ENCODE results near the gene OBSCN. TPM values are rescaled to one million over a fixed set of nuclear protein-coding genes. Genes with fewer than 3 reads are reported as not detected.

Gene OBSCN
- total and polyA plus RNA-seq, 2 of the 4 experiments (the other 2 are of a cell fraction): 4.1 to 9.5 TPM

- Histone ChIP-seq H3K79me1 (ENCODE audit: low read depth in 1 of 2, low read length in 2 of 2) (no peaks in the 10 kb centered on the region), H3K9me3 (ENCODE audit: control insufficient read depth, insufficient read depth, low read length) (no peaks in the 10 kb centered on the region), H3K4me1 (ENCODE audit: control insufficient read depth, insufficient read depth, low read length) (no peaks in the 10 kb centered on the region), H3K27ac (ENCODE audit: insufficient read depth, low read length) (no peak overlapping the region), H3K56ac (ENCODE audit: extremely low read depth, insufficient read depth, low read length) (no peak overlapping the region), H3K4me3 (ENCODE audit: insufficient read depth, low read depth, low read length) (no peak overlapping the region), H3K23ac (ENCODE audit: low read depth, low read length) (no peak overlapping the region), H2BK120ac (ENCODE audit: low read depth, low read length) (no peak overlapping the region), H2AK5ac (ENCODE audit: low read depth, low read length) (no peak overlapping the region), H3K36me3 (ENCODE audit: control insufficient read depth, insufficient read depth, low read length) (no peaks in the 10 kb centered on the region), H2AFZ (replicated peaks; ENCODE audit: low read length, poor library complexity) (no peak overlapping the region), H2BK5ac (ENCODE audit: low read depth, low read length, poor library complexity, severe bottlenecking) (no peak overlapping the region), H4K8ac (ENCODE audit: low read depth in 2 of 2, low read length in 2 of 2) (no peak overlapping the region), H3K18ac (ENCODE audit: low read depth, low read length) (no peak overlapping the region), H2BK15ac (ENCODE audit: low read depth, low read length) (no peak overlapping the region), H3K9me1 (ENCODE audit: insufficient read depth, low read length) (no peaks in the 10 kb centered on the region; the same call in 1 of the 2 replicates), H4K91ac (ENCODE audit: insufficient read depth, low read depth, low read length) (no peak overlapping the region), H3K4me2 (ENCODE audit: low read depth, low read length) (no peak overlapping the region), H3K14ac (replicated peaks; ENCODE audit: low read depth, low read length) (no peak overlapping the region), H3K4ac (ENCODE audit: low read depth, low read length) (no peak overlapping the region), H3K9ac (ENCODE audit: low read depth, low read length) (no peak overlapping the region), H2BK20ac (ENCODE audit: low read depth, low read length) (no peak overlapping the region), H2AK9ac (replicated peaks; ENCODE audit: low read depth, low read length, poor library complexity) (no peak overlapping the region), H4K20me1 (ENCODE audit: insufficient read depth, low read length) (no peaks in the 10 kb centered on the region), H4K5ac (ENCODE audit: low read depth, low read length) (no peak overlapping the region), H3K27me3 (ENCODE audit: control insufficient read depth, insufficient read depth, low read length) (no peaks in the 10 kb centered on the region)
- 87% methylated on average over 9 of the region's 14 CpGs; no CpG with 5 or more reads in 1 of the 2 experiments for WGBS, 2 experiments (ENCODE audit: extremely low coverage in 2 of 2, insufficient read length in 1 of 2)
- dilution Hi-C loops (cut with HindIII; ENCODE audit: low sequenced_read_pairs, unreplicated experiment): no loop called here
- CTCF ChIA-PET: no interaction called here
- POLR2A ChIA-PET (ENCODE audit: unreplicated experiment): no interaction called here
- DNase-seq: no peak
- intact Hi-C loops (cut with micrococcal nuclease): no loop called here
- ATAC-seq (ENCODE audit: low read depth): no peak
- in situ Hi-C loops (cut with MboI; ENCODE audit: low sequenced_read_pairs): no loop called here
- BruUV-seq (replicated peaks): no TSS peak
- TF ChIP-seq FOS (IDR thresholded peaks at IDR 0.05; ENCODE audit: low read depth, low read length): no peak
- TF ChIP-seq CEBPB (IDR thresholded peaks at IDR 0.05; ENCODE audit: low read depth, low read length): no peak
- no peak for TF ChIP-seq BHLHE40 (IDR thresholded peaks at IDR 0.05; ENCODE audit: low read depth, low read length)
- no peak for TF ChIP-seq NFE2L2 (IDR thresholded peaks at IDR 0.05; ENCODE audit: low read depth, low read length)
- TF ChIP-seq CTCF (conservative IDR thresholded peaks at IDR 0.05; ENCODE audit: low read depth, low read length): no peak
- TF ChIP-seq POLR2A (IDR thresholded peaks at IDR 0.05; ENCODE audit: low read depth, low read length): no peak
- TF ChIP-seq MXI1 (IDR thresholded peaks at IDR 0.05; ENCODE audit: borderline replicate concordance, low read depth, low read length): no peak
- TF ChIP-seq ELK1 (IDR thresholded peaks at IDR 0.05; ENCODE audit: borderline replicate concordance, low read depth, low read length): no peak
- no peak for TF ChIP-seq RAD21 (IDR thresholded peaks at IDR 0.05; ENCODE audit: low read length)
- no peak for TF ChIP-seq RCOR1 (IDR thresholded peaks at IDR 0.05; ENCODE audit: insufficient replicate concordance, low read length)
- no peak for TF ChIP-seq USF2 (IDR thresholded peaks at IDR 0.05; ENCODE audit: low read depth, low read length)
Observed at GRCh38 chr1:228190182-228190581, 17.7 kb upstream of the OBSCN start.
